Thyroid gland (tissue), 4 donors: Measurements from ENCODE around the gene TK2. TPM values are rescaled to one million over a fixed set of nuclear protein-coding genes. Genes with fewer than 3 reads are reported as not detected.
"Not testable (repeated sequence)": the region's sequence is repeated elsewhere in the genome, so short reads cannot be mapped to it uniquely, and the experiment has no call there.

Experiments
- DNase-seq, 2 donors: peaks; one replicate each; pipeline ENCODE4 v3.0.0-alpha.2; 2019
- H3K27ac ChIP-seq, 3 donors: fragments of 200-600 bp; sonication (generic); 1 replicate in 2 of 3; 2 replicates in 1 of 3; pipeline ENCODE4 v1.5.1; 2016 to 2019; ENCODE audit warnings: mild to moderate bottlenecking in 1 of 3, moderate library complexity in 1 of 3
- H3K27me3 ChIP-seq: fragments of 200-600 bp; sonication (generic); one replicate; pipeline ENCODE4 v1.5.1; 2019
- H3K36me3 ChIP-seq, 2 donors: fragments of 200-600 bp; sonication (generic); one replicate each; pipeline ENCODE4 v1.5.1; 2016 to 2019
- H3K4me1 ChIP-seq, 2 donors: fragments of 200-600 bp; sonication (generic); one replicate each; pipeline ENCODE4 v1.5.1; 2017 to 2019
- H3K4me3 ChIP-seq, 3 donors: fragments of 200-600 bp; sonication (generic); replicated peaks in 1 of 3; 1 replicate in 2 of 3; 2 replicates in 1 of 3; pipeline ENCODE4 v1.5.1; 2016; ENCODE audit warnings: mild to moderate bottlenecking in 1 of 3
- H3K9me3 ChIP-seq: fragments of 200-600 bp; sonication (generic); one replicate; pipeline ENCODE4 v1.5.1; 2017
- POLR2A ChIP-seq, 2 donors: fragments of 450-650 bp; IDR thresholded peaks; one replicate each; pipeline ENCODE4 v1.6.1; 2017; ENCODE audit warnings: antibody characterized with exemption in 2 of 2, mild to moderate bottlenecking in 2 of 2, moderate library complexity in 1 of 2
- WGBS, 2 donors: methylation state at CpG; one replicate each; pipeline ENCODE4 v1.1.5; 2017; 5-methylcytosine and 5-hydroxymethylcytosine counted together
- intact Hi-C: fragments of 100-400 bp; cut with DNase I; formaldehyde crosslinking; loops from one replicate; pipeline ENCODE4 v1.15.1; 2023
- total RNA-seq, 4 donors: library from RNA; depleted of rRNA; stranded (reverse); fragments of >200 nt; gene quantifications; one replicate each; pipeline ENCODE4 v1.2.3, GENCODE V29; 2016
- TF ChIP-seq, protein P1 (sequence below), 6 experiments: fragments of 200-600 bp in 3 of 6; fragments of 450-650 bp in 3 of 6; sonication (generic) in 3 of 6; IDR thresholded peaks; one replicate each; pipeline ENCODE4 v1.5.1; 2016 to 2019; ENCODE audit warnings: antibody characterized with exemption in 6 of 6, mild to moderate bottlenecking in 2 of 6, inconsistent platforms in 1 of 6, moderate library complexity in 1 of 6

Gene TK2
- total RNA-seq, 4 donors from 2014 or later: 31.6 to 55.5 (median 46.6) TPM

DNA sequence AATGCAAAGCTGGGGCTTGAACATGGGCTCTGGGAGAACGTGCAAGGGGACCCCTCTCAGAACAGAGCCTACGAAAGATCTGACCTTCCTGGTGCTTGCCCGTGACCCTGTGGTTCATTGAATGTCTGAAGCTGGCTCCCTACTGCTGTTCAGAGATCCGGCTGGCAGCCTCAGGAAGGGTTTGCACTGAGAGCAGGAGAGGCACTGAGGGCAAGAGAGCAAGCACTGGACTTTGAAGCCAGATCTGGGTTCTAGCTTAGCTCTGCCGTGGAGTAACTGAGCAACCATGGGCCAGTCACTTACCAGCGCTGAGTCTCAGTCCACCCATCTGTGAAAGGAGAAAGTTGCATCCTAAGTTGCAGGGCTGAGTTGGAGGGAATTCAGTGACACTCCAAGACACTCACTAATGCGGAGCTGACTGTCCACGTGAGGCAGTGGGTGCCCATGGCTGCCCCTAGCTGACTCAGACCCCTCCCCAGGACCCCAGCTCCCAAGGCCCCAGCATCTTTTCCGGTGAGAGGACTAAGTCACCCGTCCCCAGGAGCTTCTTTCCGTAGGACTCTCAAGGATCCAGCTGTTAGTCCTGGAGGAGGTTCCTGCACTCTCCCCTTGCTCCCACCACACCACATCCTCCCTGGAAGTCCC, 81.5 kb downstream of the TK2 start:
- WGBS, 2 donors: 86 to 91% methylated on average over 9 of the region's 11 CpGs
- no peak for DNase-seq
- H3K36me3 ChIP-seq: no peaks in the 10 kb centered on the region
- TF ChIP-seq POLR2A (IDR thresholded peaks at IDR 0.05): no peak
- TF ChIP-seq, protein P1, sequence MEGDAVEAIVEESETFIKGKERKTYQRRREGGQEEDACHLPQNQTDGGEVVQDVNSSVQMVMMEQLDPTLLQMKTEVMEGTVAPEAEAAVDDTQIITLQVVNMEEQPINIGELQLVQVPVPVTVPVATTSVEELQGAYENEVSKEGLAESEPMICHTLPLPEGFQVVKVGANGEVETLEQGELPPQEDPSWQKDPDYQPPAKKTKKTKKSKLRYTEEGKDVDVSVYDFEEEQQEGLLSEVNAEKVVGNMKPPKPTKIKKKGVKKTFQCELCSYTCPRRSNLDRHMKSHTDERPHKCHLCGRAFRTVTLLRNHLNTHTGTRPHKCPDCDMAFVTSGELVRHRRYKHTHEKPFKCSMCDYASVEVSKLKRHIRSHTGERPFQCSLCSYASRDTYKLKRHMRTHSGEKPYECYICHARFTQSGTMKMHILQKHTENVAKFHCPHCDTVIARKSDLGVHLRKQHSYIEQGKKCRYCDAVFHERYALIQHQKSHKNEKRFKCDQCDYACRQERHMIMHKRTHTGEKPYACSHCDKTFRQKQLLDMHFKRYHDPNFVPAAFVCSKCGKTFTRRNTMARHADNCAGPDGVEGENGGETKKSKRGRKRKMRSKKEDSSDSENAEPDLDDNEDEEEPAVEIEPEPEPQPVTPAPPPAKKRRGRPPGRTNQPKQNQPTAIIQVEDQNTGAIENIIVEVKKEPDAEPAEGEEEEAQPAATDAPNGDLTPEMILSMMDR (IDR thresholded peaks at IDR 0.05): no peak
- no peaks in the 10 kb centered on the region for H3K27me3 ChIP-seq
- no peak overlapping the region for H3K4me3 ChIP-seq
- H3K27ac ChIP-seq: no peak overlapping the region
- H3K9me3 ChIP-seq: no peaks in the 10 kb centered on the region
- intact Hi-C loops: no loop called here
- H3K4me1 ChIP-seq: no peaks in the 10 kb centered on the region

DNA sequence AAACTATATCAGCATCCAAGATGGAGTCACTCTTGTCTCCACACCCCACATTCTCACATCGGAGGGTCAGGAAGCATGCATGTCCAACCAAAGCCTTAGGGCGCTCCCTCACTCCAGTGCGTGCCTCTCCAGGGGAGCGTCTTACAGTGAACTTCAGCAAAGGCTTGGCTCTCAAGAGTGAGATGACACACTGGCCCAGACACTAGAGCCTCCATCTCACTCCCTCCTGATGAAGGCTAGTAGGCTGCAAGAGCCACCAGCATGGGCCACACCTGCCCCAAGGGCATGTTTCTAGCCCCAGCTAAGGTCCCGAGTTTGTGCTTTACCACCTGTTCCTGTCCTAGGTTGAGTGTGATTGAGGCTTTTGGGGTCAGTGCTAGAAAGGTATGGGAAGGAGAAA, 82.3 kb downstream of the TK2 start:
- TF ChIP-seq, protein P1 (IDR thresholded peaks at IDR 0.05): no peak
- TF ChIP-seq POLR2A (IDR thresholded peaks at IDR 0.05): no peak
- no peaks in the 10 kb centered on the region for H3K4me1 ChIP-seq
- H3K36me3 ChIP-seq: no peaks in the 10 kb centered on the region
- no peak for DNase-seq
- H3K27ac ChIP-seq: no peak overlapping the region
- 85 to 95% methylated on average over 5 of the region's 5 CpGs for WGBS, 2 donors
- no peaks in the 10 kb centered on the region for H3K27me3 ChIP-seq
- intact Hi-C loops: no loop called here
- H3K4me3 ChIP-seq: no peak overlapping the region
- H3K9me3 ChIP-seq: no peaks in the 10 kb centered on the region

DNA sequence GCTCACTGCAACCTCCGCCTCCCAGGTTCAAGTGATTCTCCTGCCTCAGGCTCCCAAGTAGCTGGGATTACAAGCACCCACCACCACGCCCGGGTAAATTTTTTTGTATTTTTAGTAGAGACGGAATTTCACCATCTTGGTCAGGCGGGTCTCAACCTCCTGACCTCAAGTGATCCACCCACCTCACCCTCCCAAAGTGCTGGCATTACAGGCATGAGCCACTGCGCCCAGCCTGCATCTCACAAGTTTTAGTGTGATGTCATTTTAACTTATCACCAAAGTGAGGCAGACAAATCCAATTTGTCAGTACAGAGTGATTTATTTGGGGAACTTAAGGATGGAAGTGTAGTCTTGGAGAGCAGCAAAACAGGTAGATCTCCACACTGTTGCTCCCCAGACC, 83.3 kb downstream of the TK2 start:
- WGBS, 2 donors: 94% methylated on average over 6 of the region's 6 CpGs
- H3K4me1 ChIP-seq, H3K36me3 ChIP-seq, DNase-seq, H3K27ac ChIP-seq, H3K4me3 ChIP-seq, H3K27me3 ChIP-seq, H3K9me3 ChIP-seq, intact Hi-C loops: not testable (repeated sequence)

DNA sequence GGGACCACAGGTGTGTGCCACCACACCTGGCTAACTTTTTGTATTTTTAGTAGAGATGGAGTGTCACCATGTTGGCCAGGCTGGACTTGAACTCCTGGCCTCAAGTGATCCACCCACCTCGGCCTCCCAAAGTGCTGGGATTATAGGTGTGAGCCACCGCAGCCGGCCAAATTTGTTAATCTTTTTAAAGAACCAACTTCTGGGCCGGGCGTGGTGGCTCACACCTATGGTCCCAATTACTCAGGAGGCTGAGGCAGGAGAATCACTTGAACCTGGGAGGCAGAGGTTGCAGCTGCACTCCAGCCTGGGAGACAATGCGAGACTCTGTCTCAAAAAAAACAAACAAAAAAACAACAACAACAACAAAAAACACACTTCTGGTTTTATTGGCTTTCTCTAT, 84.0 kb downstream of the TK2 start:
- intact Hi-C loops, DNase-seq, H3K4me1 ChIP-seq, H3K4me3 ChIP-seq, H3K27ac ChIP-seq, H3K9me3 ChIP-seq, H3K27me3 ChIP-seq, H3K36me3 ChIP-seq: not testable (repeated sequence)
- WGBS, 2 donors: 89 to 99% methylated on average over 6 of the region's 6 CpGs

DNA sequence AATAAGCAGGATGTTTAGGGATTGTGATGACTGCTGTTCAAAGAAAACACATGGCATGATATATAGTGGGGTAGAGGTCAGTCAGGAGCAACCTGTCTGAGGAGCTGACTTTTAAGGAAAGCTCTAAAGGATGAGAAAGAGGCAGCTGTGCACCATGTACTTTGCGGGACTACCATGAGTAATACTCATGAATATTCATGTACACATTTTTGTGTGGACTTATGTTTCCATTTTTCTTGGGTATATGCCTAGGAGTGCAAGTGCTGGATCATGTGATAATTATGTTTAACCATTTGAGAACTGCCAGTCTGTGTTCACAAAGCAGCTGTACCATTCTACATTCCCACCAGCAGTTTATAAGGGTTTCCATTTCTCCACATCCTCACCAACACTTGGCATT, 87.0 kb downstream of the TK2 start:
- intact Hi-C loops: no loop called here
- Histone ChIP-seq H3K4me1 (no peaks in the 10 kb centered on the region), H3K9me3 (no peaks in the 10 kb centered on the region), H3K27me3 (no peaks in the 10 kb centered on the region), H3K27ac (no peak overlapping the region), H3K4me3 (no peak overlapping the region), H3K36me3 (no peaks in the 10 kb centered on the region)
- DNase-seq: no peak
- WGBS, 2 donors: 56 to 83% methylated on average over 1 of the region's 1 CpG
- TF ChIP-seq POLR2A (IDR thresholded peaks at IDR 0.05): no peak
- TF ChIP-seq, protein P1 (IDR thresholded peaks at IDR 0.05): no peak

DNA sequence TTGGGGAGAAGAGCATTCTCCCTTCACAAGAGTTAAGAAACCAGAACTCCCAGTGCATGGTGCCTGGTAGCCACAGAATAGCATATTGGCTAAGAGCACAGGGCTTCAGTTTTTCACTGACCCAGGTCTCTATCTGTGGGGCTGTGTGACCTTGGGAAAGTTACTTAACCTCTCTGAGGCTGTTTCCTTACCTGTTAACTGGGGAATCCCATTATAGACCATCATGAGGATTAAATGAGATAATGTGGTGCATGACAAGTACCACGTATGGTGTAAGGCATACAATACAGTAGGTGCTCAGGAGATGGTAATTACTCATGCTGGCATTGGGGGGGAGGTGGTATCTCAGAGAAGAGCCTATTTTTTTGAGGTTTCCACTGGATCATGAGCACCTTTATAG, 89.2 kb downstream of the TK2 start:
- no peak for DNase-seq
- intact Hi-C loops: no loop called here
- H3K9me3 ChIP-seq: no peaks in the 10 kb centered on the region
- TF ChIP-seq, protein P1 (IDR thresholded peaks at IDR 0.05): no peak
- TF ChIP-seq POLR2A (IDR thresholded peaks at IDR 0.05): no peak
- H3K4me1 ChIP-seq: no peaks in the 10 kb centered on the region
- WGBS, 2 donors: 81 to 93% methylated on average over 1 of the region's 1 CpG
- H3K27ac ChIP-seq: no peak overlapping the region
- no peaks in the 10 kb centered on the region for H3K27me3 ChIP-seq
- no peaks in the 10 kb centered on the region for H3K36me3 ChIP-seq
- H3K4me3 ChIP-seq: no peak overlapping the region
